Stimulated activated CD4-positive, alpha-beta T cell treated with anti-CD3 and anti-CD28 coated beads, Interleukin-15, amount 100 ng/mL, for 24 hours (primary cell): ENCODE results near the gene LINGO4.
A peak's percentile ranks its signal among the peaks of the same experiment; 100 is the strongest.
"Not testable (repeated sequence)": the region's sequence is repeated elsewhere in the genome, so short reads cannot be mapped to it uniquely, and the experiment has no call there.

ENCODE experiments used
- DNase-seq: peaks from one replicate; pipeline ENCODE4 v3.0.0-alpha.2; 2020

Gene LINGO4

GRCh38 chr1:151813271-151813977 is 8.2 kb upstream of the LINGO4 start:
- DNase-seq: no peak

GRCh38 chr1:151811181-151811580 is 6.0 kb upstream of the LINGO4 start:
- DNase-seq: no peak

GRCh38 chr1:151809985-151810556 is 4.9 kb upstream of the LINGO4 start:
- no peak for DNase-seq

GRCh38 chr1:151809290-151809984 is 4.2 kb upstream of the LINGO4 start:
- no peak for DNase-seq

GRCh38 chr1:151807766-151808165 is 2.5 kb upstream of the LINGO4 start:
- no peak for DNase-seq

- no peak for DNase-seq
Observed at GRCh38 chr1:151807131-151807530, 1.9 kb upstream of the LINGO4 start.

- DNase-seq: no peak
Observed at GRCh38 chr1:151806170-151806569, 951 bp upstream of the LINGO4 start.

GRCh38 chr1:151803915-151804314 is 1.3 kb downstream of the LINGO4 start:
- DNase-seq: no peak

GRCh38 chr1:151803164-151803563 is 2.1 kb downstream of the LINGO4 start:
- no peak for DNase-seq

GRCh38 chr1:151802372-151802771 is 2.8 kb downstream of the LINGO4 start:
- DNase-seq: no peak

GRCh38 chr1:151801846-151802245 is 3.4 kb downstream of the LINGO4 start:
- no peak for DNase-seq

- no peak for DNase-seq
Observed at GRCh38 chr1:151801310-151801820, 3.9 kb downstream of the LINGO4 start.

GRCh38 chr1:151800830-151801229 is 4.4 kb downstream of the LINGO4 start:
- DNase-seq: no peak

- DNase-seq: no peak
Observed at GRCh38 chr1:151799179-151800022, 5.8 kb downstream of the LINGO4 start.

- no peak for DNase-seq
Observed at GRCh38 chr1:151798571-151798970, 6.6 kb downstream of the LINGO4 start.

GRCh38 chr1:151790940-151791651 is 14.1 kb downstream of the LINGO4 start:
- peak; percentile 20 for DNase-seq

GRCh38 chr1:151790071-151790939 is 14.9 kb downstream of the LINGO4 start, which contains the start of gene TDRKH:
Gene TDRKH, minus strand, starts transcription at chr1:151790500. Its CDS starts 7,478 bp downstream, at chr1:151783022.
- peak; percentile 99 for DNase-seq

GRCh38 chr1:151787689-151788088 is 17.5 kb downstream of the LINGO4 start:
- DNase-seq: no peak

- no peak for DNase-seq
Observed at GRCh38 chr1:151783796-151784195, 21.4 kb downstream of the LINGO4 start.

- DNase-seq: no peak
Observed at GRCh38 chr1:151782741-151783140, 22.5 kb downstream of the LINGO4 start.

- DNase-seq: not testable (repeated sequence)
Observed at GRCh38 chr1:151782026-151782425, 23.2 kb downstream of the LINGO4 start.
